Coronary artery (tissue), 2 donors: ENCODE measurements around the gene NDUFAF8.

ENCODE experiments used
- DNase-seq: peaks from one replicate; pipeline ENCODE4 v3.0.0-alpha.2; 2017; ENCODE audit warnings: low spot score
- H3K27ac ChIP-seq, 2 donors: fragments of 200-600 bp; sonication (generic); one replicate each; pipeline ENCODE4 v1.5.1; 2016 to 2019
- H3K4me3 ChIP-seq: fragments of 200-600 bp; sonication (generic); 2 replicates; pipeline ENCODE4 v1.5.1; 2016; ENCODE audit warnings: mild to moderate bottlenecking, moderate library complexity
- CTCF ChIP-seq: fragments of 200-600 bp; sonication (generic); IDR thresholded peaks from one replicate; pipeline ENCODE4 v1.5.1; 2019; ENCODE audit warnings: antibody characterized with exemption

Gene NDUFAF8

DNA sequence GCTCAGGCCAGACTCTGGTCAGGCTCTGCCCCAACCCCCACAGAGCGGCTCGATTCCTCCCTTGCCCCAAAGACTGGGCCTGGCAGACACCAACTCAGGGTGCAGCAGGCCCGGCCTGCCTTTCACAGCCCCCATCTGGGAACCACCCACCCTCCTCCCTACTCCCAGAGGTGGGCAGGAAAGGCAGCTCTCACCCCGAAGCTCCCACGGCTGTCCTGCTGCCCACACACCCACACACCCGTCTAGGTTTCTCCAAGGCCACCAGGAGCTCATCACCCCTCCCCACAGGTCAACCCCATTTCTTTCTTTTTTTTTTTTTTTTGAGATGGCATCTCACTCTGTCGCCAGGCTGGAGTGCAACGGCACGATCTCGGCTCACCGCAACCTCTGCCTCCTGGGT is 20.1 kb upstream of the NDUFAF8 start:
- H3K4me3 ChIP-seq = no peak overlapping the region
- no peak overlapping the region for H3K27ac ChIP-seq
- DNase-seq = no peak
- no peak for TF ChIP-seq CTCF

- Histone ChIP-seq H3K4me3 (no peak overlapping the region), H3K27ac (no peak overlapping the region)
- no peak for DNase-seq
- TF ChIP-seq CTCF = no peak
Observed at GRCh38 chr17:81219476-81220180, 19.5 kb upstream of the NDUFAF8 start.

DNA sequence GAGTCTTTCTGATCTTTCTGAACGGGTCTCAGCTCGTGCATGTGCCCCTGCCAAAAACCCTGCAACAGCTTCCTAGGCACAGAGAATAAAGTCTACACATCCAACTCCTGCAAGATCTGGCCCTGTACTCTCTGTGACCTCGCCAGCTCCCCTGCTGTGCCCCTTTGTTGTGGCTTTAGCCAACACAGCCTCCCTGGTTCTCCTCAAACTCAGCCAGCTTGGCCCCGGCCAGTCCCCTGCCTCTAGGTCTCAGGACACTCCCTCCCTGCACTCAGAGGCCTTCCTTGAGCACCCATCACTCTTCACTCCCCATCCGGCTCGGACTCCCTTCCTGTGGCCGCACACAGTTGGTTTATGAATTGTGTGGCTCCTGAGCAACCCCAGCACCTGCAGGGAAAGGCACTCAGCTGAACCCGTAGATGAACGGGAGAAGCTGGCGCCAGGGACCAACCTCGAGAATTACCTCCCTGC is 17.7 kb upstream of the NDUFAF8 start:
- peak overlapping the region; percentile 93 for H3K4me3 ChIP-seq
- no peak for TF ChIP-seq CTCF
- H3K27ac ChIP-seq = no peak overlapping the region
- no peak for DNase-seq

- H3K27ac ChIP-seq = peak overlapping the region in 1 of 2 donors; percentile 20
- no peak for TF ChIP-seq CTCF
- no peak for DNase-seq
- peak overlapping the region; percentile 93 for H3K4me3 ChIP-seq
Observed at GRCh38 chr17:81221842-81222619, 17.1 kb upstream of the NDUFAF8 start.

DNA sequence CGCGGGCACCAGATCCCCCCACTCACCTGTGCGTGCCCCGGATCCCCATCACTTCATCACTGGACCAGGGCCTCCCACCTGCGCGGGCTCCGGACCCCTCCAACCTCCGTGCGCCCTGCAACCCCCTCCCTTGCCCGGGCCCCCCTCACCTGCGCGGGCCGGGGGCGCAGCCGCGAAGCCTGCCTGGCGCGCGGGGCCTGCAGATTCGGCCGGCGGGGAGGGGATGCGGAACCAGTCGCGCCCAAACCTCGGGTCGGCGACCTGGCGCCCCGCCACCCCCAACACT is 16.6 kb upstream of the NDUFAF8 start:
- H3K4me3 ChIP-seq = peak overlapping the region; percentile 93
- no peak for TF ChIP-seq CTCF
- H3K27ac ChIP-seq = peak overlapping the region; percentile 20 to 45
- no peak for DNase-seq

- DNase-seq = peak; percentile 99
- TF ChIP-seq CTCF = no peak
- Histone ChIP-seq H3K4me3 (peak within 1 kb of the TSS; percentile 93), H3K27ac (peak within 1 kb of the TSS; percentile 38 to 69)
Observed at GRCh38 chr17:81222906-81223761, 16.0 kb upstream of the NDUFAF8 start, which contains the start of gene CEP131. Gene CEP131 (minus strand): TSS chr17:81222965. CDS start chr17:81220056, 2,909 bp downstream.
